Muscle of leg (tissue), 11 donors: ENCODE results near the gene CEP55. TPM values are rescaled to one million over a fixed set of nuclear protein-coding genes. Genes with fewer than 3 reads are reported as not detected.

Experiments
- DNase-seq: peaks from one replicate; pipeline ENCODE4 v3.0.0; 2013
- H3K27ac ChIP-seq: one replicate; pipeline ENCODE4 v1.5.1; 2013; ENCODE audit warnings: mild to moderate bottlenecking, low read length, control low read depth
- H3K27me3 ChIP-seq: one replicate; pipeline ENCODE4 v1.6.1; 2013; ENCODE audit warnings: low read length; ENCODE audit not compliant: control insufficient read depth, insufficient read depth
- H3K36me3 ChIP-seq: one replicate; pipeline ENCODE4 v1.6.1; 2013; ENCODE audit warnings: low read length; ENCODE audit not compliant: control insufficient read depth, insufficient read depth
- H3K4me1 ChIP-seq: one replicate; pipeline ENCODE4 v1.6.1; 2013; ENCODE audit warnings: low read length; ENCODE audit not compliant: control insufficient read depth, insufficient read depth
- H3K4me3 ChIP-seq: one replicate; pipeline ENCODE4 v1.5.1; 2013; ENCODE audit warnings: low read length, control low read depth
- H3K9me3 ChIP-seq: replicated peaks from 2 replicates; pipeline ENCODE4 v1.6.1; 2013; ENCODE audit warnings: low read depth, low read length; ENCODE audit not compliant: control insufficient read depth
- WGBS: methylation state at CpG from one replicate; pipeline ENCODE4 v1.1.5; 2013; ENCODE audit warnings: missing lambda C conversion rate; ENCODE audit not compliant: insufficient coverage; 5-methylcytosine and 5-hydroxymethylcytosine counted together
- polyA plus RNA-seq, 8 donors: library from polyadenylated mRNA; unstranded; fragments of 120-200 nt; gene quantifications; one replicate each; pipeline versions ENCODE4 v1.2.1 to v1.2.3, GENCODE V29; 2013; ENCODE audit warnings: inconsistent platforms in 1 of 8, low replicate concordance in 1 of 8; ENCODE audit not compliant: insufficient read length in 8 of 8, insufficient read depth in 1 of 8
- total RNA-seq: library from RNA; stranded (reverse); fragments of 120-200 nt; gene quantifications from one replicate; pipeline ENCODE4 v1.2.4, GENCODE V29; 2013

The CEP55 gene
- total and polyA plus RNA-seq, 9 donors = 7.0 to 14.1 (median 8.7) TPM

DNA sequence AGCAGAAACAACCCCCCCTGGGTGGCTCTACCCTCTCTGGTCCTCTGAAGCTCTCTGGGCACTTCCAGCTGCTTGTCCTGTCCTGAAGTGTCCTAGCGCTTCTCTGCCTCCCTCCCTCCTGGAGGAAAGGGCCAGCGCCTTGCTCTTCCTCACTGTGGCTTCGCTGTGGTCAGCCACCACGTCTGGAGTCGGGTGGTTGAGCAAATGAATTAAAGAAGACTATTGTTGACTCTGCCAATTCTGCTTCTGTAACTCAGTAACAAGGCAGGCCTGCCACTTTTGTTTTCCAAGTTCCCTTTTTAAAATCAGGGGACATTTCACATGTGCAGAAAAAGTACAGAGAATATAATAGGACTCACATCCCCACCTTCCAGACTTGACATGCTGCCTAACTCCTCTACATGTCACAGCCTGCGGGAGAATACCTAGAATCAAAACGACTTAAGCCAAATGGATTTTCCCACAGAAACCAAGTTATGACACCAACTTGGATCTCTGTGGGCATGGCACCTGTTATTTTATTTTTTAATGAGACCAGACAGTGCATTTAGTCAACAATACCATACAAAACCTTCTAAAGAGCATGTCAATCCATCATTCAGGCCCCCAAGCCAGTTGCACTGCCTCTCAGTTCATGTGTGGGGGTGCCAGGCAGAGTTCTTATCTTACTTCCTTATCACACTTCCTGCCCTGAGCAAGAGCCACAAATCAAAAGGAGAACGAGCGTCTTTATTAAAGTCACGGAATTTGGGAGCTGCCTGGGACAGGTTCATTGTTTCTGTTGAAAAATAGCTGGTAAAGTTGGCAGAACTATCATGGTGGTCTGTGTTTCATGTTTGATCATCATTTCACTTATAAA, 76.9 kb downstream of the CEP55 start:
- H3K4me1 ChIP-seq = no peaks in the 10 kb centered on the region
- peaks cover 42% of the 10 kb centered on the region for H3K27me3 ChIP-seq
- H3K9me3 ChIP-seq = no peaks in the 10 kb centered on the region
- no peaks in the 10 kb centered on the region for H3K36me3 ChIP-seq
- no peak overlapping the region for H3K4me3 ChIP-seq
- WGBS = no CpG with 5 or more reads among the region's 10 CpGs
- peak; percentile 62 for DNase-seq
- no peak overlapping the region for H3K27ac ChIP-seq

DNA sequence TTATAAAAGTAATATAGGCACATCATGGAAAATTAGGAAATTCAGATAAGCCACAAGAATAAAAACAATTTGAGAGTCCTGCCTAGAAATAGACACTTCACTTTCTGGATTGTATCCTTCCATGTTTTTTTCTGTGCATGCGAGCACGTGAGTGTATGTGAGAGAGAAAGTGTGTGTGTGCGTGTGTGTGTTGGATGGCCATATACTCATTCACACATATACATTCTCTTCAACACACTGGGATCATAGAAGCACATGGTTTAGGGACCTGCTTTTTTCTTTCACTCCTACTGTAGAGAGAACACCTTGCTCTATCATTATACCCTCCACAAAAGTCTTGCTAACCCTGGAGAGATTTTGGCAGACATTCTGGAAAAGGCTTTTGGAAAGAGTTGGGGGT, 77.5 kb downstream of the CEP55 start:
- no peaks in the 10 kb centered on the region for H3K9me3 ChIP-seq
- no peak for DNase-seq
- no peak overlapping the region for H3K27ac ChIP-seq
- no peaks in the 10 kb centered on the region for H3K4me1 ChIP-seq
- no CpG with 5 or more reads among the region's 3 CpGs for WGBS
- no peak overlapping the region for H3K4me3 ChIP-seq
- peaks cover 35% of the 10 kb centered on the region for H3K27me3 ChIP-seq
- H3K36me3 ChIP-seq = no peaks in the 10 kb centered on the region

DNA sequence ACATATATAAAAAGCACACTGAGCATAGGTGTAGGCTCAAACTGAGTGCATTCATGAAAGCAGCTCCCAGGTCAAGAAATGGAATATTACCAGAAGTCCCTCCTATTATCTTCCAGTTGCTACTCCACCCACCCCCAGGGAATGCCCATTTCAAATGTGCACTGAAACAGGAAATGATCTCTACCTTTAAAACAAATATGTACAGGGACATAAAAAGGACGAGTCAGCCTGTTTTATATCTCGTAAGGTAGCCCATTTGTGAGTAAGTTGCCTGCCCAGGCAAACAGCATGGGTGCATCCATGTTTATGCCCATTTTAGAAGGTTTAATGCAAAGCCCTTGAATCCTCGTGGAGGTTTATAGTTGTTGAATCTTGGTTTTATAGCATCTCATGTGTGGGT, 80.5 kb downstream of the CEP55 start:
- WGBS = 40% methylated on average over 3 of the region's 3 CpGs
- peaks cover 5% of the 10 kb centered on the region for H3K9me3 ChIP-seq
- H3K4me3 ChIP-seq = no peak overlapping the region
- H3K4me1 ChIP-seq = no peaks in the 10 kb centered on the region
- peaks cover 18% of the 10 kb centered on the region for H3K27me3 ChIP-seq
- no peaks in the 10 kb centered on the region for H3K36me3 ChIP-seq
- no peak for DNase-seq
- no peak overlapping the region for H3K27ac ChIP-seq

DNA sequence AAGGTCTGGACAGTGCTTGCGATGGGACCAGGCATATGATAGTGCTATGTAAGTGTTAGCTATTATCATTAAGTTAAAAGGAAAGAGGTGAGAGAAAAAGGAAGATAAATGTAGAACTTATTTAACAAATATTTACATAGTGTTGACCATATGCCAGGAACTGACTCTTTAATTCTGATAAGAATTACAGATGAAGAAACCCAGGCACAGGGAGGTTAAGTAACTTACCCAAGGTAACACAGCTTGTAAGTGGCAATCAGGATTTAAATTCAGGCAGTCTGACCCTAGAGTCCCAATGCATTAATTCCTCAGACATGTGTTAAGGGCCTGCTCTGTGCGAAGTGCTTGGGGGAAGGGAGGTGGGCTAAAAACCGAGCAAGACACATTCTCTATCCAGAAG, 81.2 kb downstream of the CEP55 start:
- Histone ChIP-seq H3K27me3 (peaks cover 11% of the 10 kb centered on the region), H3K4me3 (no peak overlapping the region), H3K36me3 (no peaks in the 10 kb centered on the region), H3K4me1 (no peaks in the 10 kb centered on the region), H3K27ac (no peak overlapping the region), H3K9me3 (peaks cover 5% of the 10 kb centered on the region)
- WGBS = no CpG with 5 or more reads among the region's 3 CpGs
- DNase-seq = no peak

Other genes with a start within 250 kb of the CEP55 start
- 37.6 TPM for gene MYOF, start 14.3 kb upstream of the CEP55 start, total RNA-seq
- 10 to 100 TPM; 50.5 to 85.0 (median 55.6) TPM for gene MYOF, start 14.3 kb upstream of the CEP55 start, polyA plus RNA-seq
- gene FFAR4, start 70.1 kb downstream of the CEP55 start, total RNA-seq = not detected
- under 1 TPM in 3 of 8 donors, not detected in 5; 0.02 to 0.05 (median 0.04) TPM for gene FFAR4, start 70.1 kb downstream of the CEP55 start, polyA plus RNA-seq
- 2.0 TPM for gene RBP4, start 104.6 kb downstream of the CEP55 start, total RNA-seq
- 1 to 10 TPM in 4 of 8 donors, under 1 TPM in 4; 0.42 to 6.4 (median 1.9) TPM for gene RBP4, start 104.6 kb downstream of the CEP55 start, polyA plus RNA-seq
- gene PDE6C, start 115.9 kb downstream of the CEP55 start, total RNA-seq = not detected
- 1 to 10 TPM in 3 of 8 donors, under 1 TPM in 5; 0.06 to 2.1 (median 0.75) TPM for gene PDE6C, start 115.9 kb downstream of the CEP55 start, polyA plus RNA-seq
- 11.8 TPM for gene FRA10AC1, start 206.0 kb downstream of the CEP55 start, total RNA-seq
- gene FRA10AC1, start 206.0 kb downstream of the CEP55 start, polyA plus RNA-seq = 10 to 100 TPM; 18.1 to 38.7 (median 29.0) TPM